Activated CD8-positive, alpha-beta memory T cell treated with anti-CD3 and anti-CD28 coated beads for 1 hour (primary cell): ENCODE measurements around the gene PLBD2.

Experiments
- DNase-seq, 2 donors: peaks; one replicate each; pipeline ENCODE4 v3.0.0-alpha.2; 2020; ENCODE audit warnings: low read depth in 1 of 2; ENCODE audit errors: extremely low read depth in 1 of 2

PLBD2 gene

GRCh38 chr12:113368331-113368730 lies 9.9 kb downstream of the PLBD2 start:
- no peak for DNase-seq

DNA sequence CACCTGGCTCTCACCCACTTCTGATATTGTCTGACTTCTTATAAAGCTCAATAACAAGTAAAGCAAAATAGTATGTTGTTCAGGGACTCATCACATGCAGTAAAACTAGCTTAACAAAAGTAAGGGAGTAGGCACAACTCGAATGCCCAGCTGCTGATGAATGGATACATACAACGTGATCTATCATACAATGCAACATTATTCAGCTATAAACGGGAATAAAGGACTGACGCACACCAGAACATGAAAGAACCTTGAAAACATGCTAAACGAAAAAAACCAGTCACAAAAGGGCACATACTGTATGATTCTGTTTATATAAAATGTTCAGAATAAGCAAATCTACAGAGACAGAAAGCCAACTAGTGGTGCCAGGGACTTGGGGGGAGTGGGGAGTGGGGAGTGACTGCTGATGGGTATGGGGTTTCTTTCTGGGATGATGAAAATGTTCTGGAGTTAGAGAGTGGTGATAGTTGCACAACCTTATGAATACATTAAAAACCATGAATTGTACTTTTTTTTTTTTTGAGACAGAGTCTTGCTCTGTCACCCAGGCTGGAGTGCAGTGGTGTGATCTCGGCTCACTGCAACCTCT lies 11.1 kb downstream of the PLBD2 start:
- no peak for DNase-seq

- no peak for DNase-seq
Measured at GRCh38 chr12:113370923-113371682, 12.7 kb downstream of the PLBD2 start.

DNA sequence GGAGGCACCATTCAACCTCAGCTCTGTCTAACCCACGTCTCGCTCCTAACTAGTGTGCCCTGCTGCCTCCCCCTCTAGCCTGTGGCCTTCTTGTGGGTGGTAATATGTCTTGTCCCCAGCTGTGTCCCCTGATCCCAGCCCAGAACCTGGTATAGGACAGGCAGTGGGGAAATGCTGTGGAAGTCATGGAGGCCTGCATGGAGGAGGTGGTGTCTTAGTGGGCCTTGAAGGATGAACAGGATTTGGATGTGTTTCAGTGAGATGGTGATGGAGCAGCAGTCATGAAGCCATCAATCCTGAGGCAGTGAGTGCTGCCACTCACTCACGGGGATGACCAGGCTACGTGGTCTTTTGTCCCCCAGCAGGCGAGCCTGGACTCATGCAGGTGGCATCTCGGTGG lies 13.4 kb downstream of the PLBD2 start:
- no peak for DNase-seq

DNA sequence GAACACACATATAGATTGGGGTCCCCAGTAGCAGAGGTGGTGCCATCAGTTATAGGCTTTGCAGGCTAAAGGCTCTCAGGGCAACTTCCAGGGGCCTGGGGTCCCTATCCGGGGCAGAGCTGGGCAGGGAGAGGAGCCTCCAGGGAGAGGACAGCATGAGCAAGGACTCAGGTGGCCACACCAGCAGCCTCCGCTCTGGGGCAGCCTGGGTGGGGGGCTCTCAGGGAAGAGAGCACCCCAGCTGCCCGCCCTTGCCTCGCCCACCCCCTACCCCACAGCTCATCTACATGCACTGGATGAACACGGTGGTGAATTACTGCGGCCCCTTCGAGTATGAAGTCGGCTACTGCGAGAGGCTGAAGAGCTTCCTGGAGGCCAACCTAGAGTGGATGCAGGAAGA lies 14.0 kb downstream of the PLBD2 start:
- no peak for DNase-seq

DNA sequence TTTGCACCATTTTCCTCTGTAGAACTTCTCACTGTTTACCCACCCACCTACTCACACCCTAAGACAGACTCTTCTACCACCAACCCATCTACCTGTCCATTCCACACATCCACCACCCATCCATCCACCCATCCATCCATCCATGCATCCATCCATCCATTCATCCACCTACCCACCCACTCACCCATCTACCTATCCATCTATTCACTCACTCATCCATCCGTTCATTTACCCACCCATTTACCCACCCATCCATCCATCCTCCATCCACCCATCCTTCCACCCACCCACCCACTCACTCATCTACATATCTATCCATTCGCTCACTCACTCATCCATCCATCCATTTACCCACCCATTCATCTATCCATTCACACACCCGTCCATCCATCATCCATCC lies 15.1 kb downstream of the PLBD2 start:
- DNase-seq: no peak

GRCh38 chr12:113373969-113374368 lies 15.6 kb downstream of the PLBD2 start:
- no peak for DNase-seq

DNA sequence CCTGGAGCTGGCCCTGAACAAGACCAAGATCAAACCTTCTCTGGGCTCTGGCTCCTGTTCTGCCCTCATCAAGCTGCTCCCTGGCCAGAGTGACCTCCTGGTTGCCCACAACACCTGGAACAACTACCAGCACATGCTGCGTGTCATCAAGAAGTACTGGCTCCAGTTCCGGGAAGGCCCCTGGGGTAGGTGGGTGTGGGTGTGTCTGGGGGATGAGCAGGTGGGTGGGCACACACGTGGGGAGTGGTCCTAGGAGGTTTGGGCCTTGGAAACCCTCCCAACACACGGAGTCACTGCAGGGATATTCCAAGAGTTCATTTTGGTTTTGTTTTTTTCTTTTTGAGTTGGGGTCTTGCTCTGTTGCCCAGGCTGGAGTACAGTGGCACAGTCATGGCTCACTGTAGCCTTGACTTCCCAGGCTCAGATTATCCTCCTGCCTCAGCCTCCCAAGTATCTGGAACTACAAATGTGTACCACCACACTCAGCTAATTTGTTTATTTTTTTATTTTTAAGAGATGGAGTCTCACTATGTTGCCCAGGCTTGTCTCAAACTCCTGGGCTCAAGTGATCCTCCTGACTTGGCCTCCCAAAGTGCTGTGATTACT lies 16.5 kb downstream of the PLBD2 start:
- no peak for DNase-seq

DNA sequence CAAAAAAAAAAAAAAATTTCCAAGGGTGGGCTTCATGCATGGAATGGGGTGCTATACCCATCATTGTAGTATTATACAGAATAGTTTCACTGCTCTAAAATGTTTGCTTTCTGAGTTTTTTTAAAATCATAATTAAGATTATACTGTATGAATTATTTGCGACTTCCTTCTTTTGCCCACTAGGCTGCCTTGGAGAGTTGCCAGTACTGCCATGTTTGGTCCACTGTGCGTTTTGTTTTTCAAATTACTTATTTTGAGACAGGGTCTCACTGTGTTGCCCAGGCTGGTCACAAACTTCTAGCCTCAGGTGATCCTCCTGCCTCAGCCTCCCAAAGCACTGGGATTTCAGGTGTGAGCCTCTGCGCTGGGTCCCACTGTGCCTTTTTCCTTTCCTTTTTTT lies 19.9 kb downstream of the PLBD2 start:
- DNase-seq: no peak

DNA sequence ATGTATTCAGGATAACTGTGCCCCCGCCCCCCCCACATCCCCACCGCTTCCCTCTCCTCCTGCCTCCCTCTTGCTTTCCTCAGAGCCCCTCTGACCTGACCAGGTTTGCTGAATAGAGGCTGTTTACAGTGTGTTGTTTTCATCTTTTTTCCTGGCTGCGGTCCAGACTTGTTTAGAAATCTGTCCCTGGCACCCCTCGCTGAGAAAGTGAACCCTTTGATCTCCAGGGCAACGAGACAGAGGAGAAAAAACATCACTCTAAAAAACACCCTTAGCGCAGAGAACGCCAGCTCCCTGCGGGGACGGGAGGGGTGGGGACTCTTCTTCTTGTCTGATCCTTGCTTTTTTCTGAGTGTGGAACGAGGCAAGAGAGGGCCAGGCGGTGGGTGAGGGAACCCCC lies 22.8 kb downstream of the PLBD2 start:
- DNase-seq: no peak

DNA sequence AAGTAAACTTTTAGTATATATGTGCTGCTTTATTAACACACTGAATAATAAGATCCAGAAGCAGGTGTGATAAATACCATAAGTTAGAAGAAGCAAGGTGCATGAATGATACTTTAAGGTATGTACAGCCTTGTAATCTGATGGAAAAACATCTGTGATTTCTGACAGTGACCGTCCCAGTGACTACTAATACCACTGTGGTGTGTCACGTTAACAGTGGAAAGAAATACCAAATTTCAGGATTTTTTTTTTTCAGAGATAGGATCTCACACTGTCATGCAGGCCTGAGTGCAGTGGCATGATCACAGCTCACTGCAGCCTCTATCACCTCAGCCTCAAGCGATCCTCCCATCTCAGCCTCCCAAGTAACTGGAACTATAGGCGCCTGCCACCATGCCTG lies 23.8 kb downstream of the PLBD2 start:
- DNase-seq: no peak

GRCh38 chr12:113384778-113385177 lies 26.4 kb downstream of the PLBD2 start:
- no peak for DNase-seq

- no peak for DNase-seq
Measured at GRCh38 chr12:113385282-113385882, 27.0 kb downstream of the PLBD2 start.

DNA sequence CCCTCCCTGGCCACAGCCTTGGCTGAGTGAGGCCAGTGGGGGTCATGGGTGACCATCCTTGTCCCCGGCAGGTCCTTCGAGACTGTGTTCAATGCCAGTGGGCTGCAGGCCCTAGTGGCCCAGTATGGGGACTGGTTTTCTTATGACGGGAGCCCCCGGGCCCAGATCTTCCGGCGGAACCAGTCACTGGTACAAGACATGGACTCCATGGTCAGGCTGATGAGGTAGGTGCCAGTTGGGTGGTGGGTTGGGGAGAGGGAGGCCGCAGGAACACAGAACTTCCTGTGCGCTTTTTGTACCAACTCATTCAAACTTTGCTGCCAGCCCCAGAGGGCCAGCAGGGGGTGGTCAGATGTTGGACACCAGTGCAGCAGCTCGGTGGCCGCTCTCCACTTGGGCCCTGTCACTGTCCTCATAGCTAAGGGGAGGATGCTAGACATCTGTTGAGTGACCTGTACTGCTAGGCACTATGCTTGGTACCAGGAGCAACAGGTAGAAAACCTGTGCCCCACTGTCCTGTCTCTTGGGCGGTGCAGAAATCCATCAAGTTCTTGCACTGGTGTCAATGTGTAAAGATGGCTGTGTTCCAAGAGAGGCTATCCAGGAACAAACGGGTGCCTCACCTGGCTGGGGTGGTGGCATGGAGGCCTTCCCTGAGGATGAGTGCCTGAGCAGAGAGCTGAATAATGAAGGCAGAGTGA lies 28.6 kb downstream of the PLBD2 start:
- DNase-seq: no peak

DNA sequence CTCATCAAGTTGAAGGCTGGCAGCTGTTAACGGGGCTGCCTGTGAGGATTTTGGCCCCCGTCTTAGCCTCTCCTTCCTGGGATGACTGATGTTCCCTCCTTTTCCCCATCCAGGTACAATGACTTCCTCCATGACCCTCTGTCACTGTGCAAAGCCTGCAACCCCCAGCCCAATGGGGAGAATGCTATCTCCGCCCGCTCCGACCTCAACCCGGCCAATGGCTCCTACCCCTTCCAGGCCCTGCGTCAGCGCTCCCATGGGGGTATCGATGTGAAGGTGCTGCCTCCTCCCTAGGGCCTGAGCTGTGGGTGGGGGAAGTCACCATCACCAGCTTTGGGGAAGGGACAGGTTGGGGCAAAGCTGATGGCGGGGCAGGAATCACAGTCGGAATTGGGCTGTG lies 29.2 kb downstream of the PLBD2 start:
- no peak for DNase-seq

GRCh38 chr12:113388351-113388750 lies 30.0 kb downstream of the PLBD2 start:
- DNase-seq: no peak

GRCh38 chr12:113390064-113391043 lies 32.0 kb downstream of the PLBD2 start:
- DNase-seq: no peak

GRCh38 chr12:113391145-113391544 lies 32.8 kb downstream of the PLBD2 start:
- DNase-seq: no peak

DNA sequence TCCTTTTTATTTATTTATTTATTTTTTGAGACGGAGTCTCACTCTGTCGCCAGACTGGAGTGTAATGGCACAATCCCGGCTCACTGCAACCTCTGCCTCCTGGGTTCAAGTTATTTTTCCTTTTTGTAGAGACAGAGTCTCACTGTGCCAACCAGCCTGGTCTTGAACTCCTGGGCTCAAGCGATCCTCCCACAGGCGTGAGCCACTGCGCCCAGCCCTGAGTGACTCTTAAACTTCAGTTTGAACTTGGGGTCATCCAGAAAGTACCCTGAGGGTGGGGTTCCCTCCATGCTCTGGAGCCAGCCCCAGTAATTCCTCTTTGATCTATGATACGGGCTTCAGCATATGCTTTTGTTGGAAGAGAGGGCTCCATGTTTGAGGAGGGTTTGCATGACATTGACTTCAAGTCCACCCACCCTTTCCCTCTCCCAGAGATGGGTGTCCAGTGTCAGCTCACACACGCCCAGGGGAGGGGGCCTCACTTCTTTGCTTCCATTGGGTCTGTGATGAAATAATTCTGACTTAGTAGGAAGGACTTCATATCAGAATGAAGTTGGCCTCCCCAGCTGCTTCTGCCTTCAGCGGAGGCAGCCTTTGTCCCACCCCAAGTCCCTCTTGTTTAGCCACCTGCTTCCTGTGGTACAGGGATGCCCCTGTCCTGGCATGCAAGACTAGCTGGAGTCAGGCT lies 33.4 kb downstream of the PLBD2 start:
- no peak for DNase-seq

- no peak for DNase-seq
Measured at GRCh38 chr12:113392520-113392919, 34.1 kb downstream of the PLBD2 start.
